ENCODE data around the gene RALGPS2. TPM values are rescaled to one million over a fixed set of nuclear protein-coding genes. Genes with fewer than 3 reads are reported as not detected.

RALGPS2 gene
- polyA plus RNA-seq, 1 experiment, result 67.2 TPM

DNA sequence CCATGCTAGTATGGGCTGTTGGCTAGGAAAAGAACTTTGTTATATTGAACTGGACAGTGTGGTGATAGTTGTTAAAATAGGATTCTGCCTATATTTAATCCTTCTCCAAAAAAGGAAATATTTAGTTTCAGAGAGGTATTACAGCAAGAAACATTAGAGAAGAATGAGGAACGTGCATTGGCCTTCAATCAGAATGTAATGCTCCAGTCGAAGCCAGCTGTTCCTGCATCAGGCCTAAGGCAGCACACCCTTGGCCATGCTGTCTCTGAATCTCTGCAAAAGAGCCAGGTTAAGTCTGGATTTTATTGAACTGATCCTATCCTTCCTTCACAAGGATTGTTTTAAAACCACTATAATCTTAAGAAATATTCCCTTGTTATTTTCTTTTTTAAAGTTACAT is 35.3 kb upstream of the RALGPS2 start:
- DNase-seq (ENCODE audit: low read depth, low spot score), result no peak
- POLR2A ChIA-PET, result interaction anchor here (0.8 kb wide), 1 partner anchor 36 kb away, joined by 6 read pairs; no protein-coding TSS in a partner anchor
- TF ChIP-seq, protein P1, sequence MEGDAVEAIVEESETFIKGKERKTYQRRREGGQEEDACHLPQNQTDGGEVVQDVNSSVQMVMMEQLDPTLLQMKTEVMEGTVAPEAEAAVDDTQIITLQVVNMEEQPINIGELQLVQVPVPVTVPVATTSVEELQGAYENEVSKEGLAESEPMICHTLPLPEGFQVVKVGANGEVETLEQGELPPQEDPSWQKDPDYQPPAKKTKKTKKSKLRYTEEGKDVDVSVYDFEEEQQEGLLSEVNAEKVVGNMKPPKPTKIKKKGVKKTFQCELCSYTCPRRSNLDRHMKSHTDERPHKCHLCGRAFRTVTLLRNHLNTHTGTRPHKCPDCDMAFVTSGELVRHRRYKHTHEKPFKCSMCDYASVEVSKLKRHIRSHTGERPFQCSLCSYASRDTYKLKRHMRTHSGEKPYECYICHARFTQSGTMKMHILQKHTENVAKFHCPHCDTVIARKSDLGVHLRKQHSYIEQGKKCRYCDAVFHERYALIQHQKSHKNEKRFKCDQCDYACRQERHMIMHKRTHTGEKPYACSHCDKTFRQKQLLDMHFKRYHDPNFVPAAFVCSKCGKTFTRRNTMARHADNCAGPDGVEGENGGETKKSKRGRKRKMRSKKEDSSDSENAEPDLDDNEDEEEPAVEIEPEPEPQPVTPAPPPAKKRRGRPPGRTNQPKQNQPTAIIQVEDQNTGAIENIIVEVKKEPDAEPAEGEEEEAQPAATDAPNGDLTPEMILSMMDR (IDR thresholded peaks at IDR 0.05; ENCODE audit: low read depth, low read length), result no peak

GRCh38 chr1:178690496-178690895 is 34.5 kb upstream of the RALGPS2 start:
- TF ChIP-seq, protein P1 (IDR thresholded peaks at IDR 0.05; ENCODE audit: low read depth, low read length), result no peak
- no peak overlapping the region for H3K4me3 ChIP-seq (ENCODE audit: low read depth, low read length)
- CTCF ChIA-PET, result interaction anchor here (0.6 to 1.7 kb wide), 2 partner anchors 49 to 77 kb away, joined by 3 to 4 read pairs; no protein-coding TSS in a partner anchor
- DNase-seq (ENCODE audit: low read depth, low spot score), result no peak
- no peaks in the 10 kb centered on the region for H3K9me3 ChIP-seq (ENCODE audit: control insufficient read depth, insufficient read depth, low read length)
- POLR2A ChIA-PET, result no interaction called here
- no peaks in the 10 kb centered on the region for H3K27me3 ChIP-seq (ENCODE audit: control insufficient read depth, insufficient read depth, low read length)
- H3K27ac ChIP-seq (ENCODE audit: low read depth, low read length), result no peak overlapping the region

More for the DNA sequence above, 35.3 kb upstream of the RALGPS2 start:
- CTCF ChIA-PET, result interaction anchor here (1.7 kb wide), 1 partner anchor 76 kb away, joined by 4 read pairs; no protein-coding TSS in a partner anchor
- Histone ChIP-seq H3K9me3 (ENCODE audit: control insufficient read depth, insufficient read depth, low read length) (no peaks in the 10 kb centered on the region), H3K4me3 (ENCODE audit: low read depth, low read length) (no peak overlapping the region), H3K27ac (ENCODE audit: low read depth, low read length) (no peak overlapping the region), H3K27me3 (ENCODE audit: control insufficient read depth, insufficient read depth, low read length) (no peaks in the 10 kb centered on the region)

- Histone ChIP-seq H3K27ac (ENCODE audit: low read depth, low read length) (no peak overlapping the region), H3K27me3 (ENCODE audit: control insufficient read depth, insufficient read depth, low read length) (no peaks in the 10 kb centered on the region), H3K9me3 (ENCODE audit: control insufficient read depth, insufficient read depth, low read length) (no peaks in the 10 kb centered on the region), H3K4me3 (ENCODE audit: low read depth, low read length) (no peak overlapping the region)
- POLR2A ChIA-PET, result no interaction called here
- CTCF ChIA-PET, result interaction anchor here (1.1 kb wide), 1 partner anchor 152 kb away, joined by 4 read pairs; no protein-coding TSS in a partner anchor
- TF ChIP-seq, protein P1 (IDR thresholded peaks at IDR 0.05; ENCODE audit: low read depth, low read length), result no peak
- DNase-seq (ENCODE audit: low read depth, low spot score), result no peak
Measured at GRCh38 chr1:178692564-178693327, 32.3 kb upstream of the RALGPS2 start.

DNA sequence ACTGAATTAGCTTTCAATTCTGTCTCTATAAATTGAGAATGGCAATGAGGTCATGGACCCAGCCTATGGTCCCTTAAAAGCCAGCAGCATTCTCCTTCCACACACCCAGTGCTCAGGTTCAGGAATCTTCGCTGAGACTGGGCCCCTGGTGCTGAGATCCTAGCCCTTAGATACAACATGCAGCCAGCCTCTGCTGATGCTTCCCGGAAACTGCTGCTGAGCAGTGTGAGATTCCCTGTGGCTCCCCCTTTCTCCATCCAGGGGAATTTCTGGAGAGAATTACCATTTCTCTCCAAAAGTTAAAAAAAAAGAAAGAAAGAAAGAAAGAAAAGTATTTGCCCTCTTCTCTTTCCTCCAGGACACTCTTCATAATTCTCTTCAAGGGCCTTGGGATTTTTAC is 31.7 kb upstream of the RALGPS2 start:
- TF ChIP-seq, protein P1 (IDR thresholded peaks at IDR 0.05; ENCODE audit: low read depth, low read length), result peak; percentile 38; the same call in 1 of the 2 replicates
- POLR2A ChIA-PET, result no interaction called here
- Histone ChIP-seq H3K27me3 (ENCODE audit: control insufficient read depth, insufficient read depth, low read length) (no peaks in the 10 kb centered on the region), H3K4me3 (ENCODE audit: low read depth, low read length) (no peak overlapping the region), H3K9me3 (ENCODE audit: control insufficient read depth, insufficient read depth, low read length) (no peaks in the 10 kb centered on the region), H3K27ac (ENCODE audit: low read depth, low read length) (no peak overlapping the region)
- CTCF ChIA-PET, result interaction anchor here (1.1 kb wide), 1 partner anchor 153 kb away, joined by 4 read pairs; no protein-coding TSS in a partner anchor
- no peak for DNase-seq (ENCODE audit: low read depth, low spot score)

DNA sequence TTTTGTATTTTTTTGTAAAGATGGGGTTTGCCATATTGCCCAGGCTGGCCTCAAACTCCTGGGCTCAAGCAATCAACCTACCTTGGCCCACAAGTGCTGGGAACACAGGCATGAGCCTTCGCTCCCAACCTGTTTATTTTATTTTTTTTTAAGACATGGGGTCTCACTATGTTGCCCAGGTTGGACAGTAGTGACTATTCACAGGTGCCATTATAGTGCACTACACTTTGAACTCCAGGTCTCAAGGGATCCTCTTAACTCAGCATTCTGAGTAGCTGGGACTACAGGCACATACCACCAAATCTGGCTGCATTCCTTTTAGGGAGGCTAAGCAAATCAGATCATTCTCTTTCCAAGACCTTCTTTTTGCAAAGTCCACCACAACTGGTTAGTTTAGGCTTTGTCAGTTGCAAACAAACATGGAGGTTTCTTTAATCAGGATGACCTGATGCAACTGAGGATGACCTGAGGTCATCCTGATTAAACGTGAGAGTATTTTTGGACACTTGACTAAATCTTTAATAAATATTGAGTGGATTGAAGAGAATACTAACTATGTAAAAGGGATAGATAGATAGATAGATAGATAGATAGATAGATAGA is 30.0 kb upstream of the RALGPS2 start:
- ChIA-PET POLR2A (interaction anchor here (0.7 kb wide), 1 partner anchor 121 kb away, joined by 4 read pairs; no protein-coding TSS in a partner anchor), CTCF (no interaction called here)
- H3K9me3 ChIP-seq (ENCODE audit: control insufficient read depth, insufficient read depth, low read length), result no peaks in the 10 kb centered on the region
- no peak overlapping the region for H3K4me3 ChIP-seq (ENCODE audit: low read depth, low read length)
- no peaks in the 10 kb centered on the region for H3K27me3 ChIP-seq (ENCODE audit: control insufficient read depth, insufficient read depth, low read length)
- no peak for DNase-seq (ENCODE audit: low read depth, low spot score)
- TF ChIP-seq, protein P1 (IDR thresholded peaks at IDR 0.05; ENCODE audit: low read depth, low read length), result no peak
- H3K27ac ChIP-seq (ENCODE audit: low read depth, low read length), result no peak overlapping the region

Data from AG04450 (cell line).